Activated gamma-delta T cell (primary cell): ENCODE measurements around the gene PCYT2.

Source experiments
- DNase-seq: peaks from one replicate; lab custom pipeline; 2025; lab: John Stamatoyannopoulos, UW

Gene PCYT2

GRCh38 chr17:81914103-81914850 lies 3.1 kb upstream of the PCYT2 start:
- DNase-seq: no peak

- no peak for DNase-seq
Measured at GRCh38 chr17:81913394-81914102, 2.3 kb upstream of the PCYT2 start.

- DNase-seq: no peak
Measured at GRCh38 chr17:81912441-81913309, 1.5 kb upstream of the PCYT2 start.

- no peak for DNase-seq
Measured at GRCh38 chr17:81911969-81912368, 770 bp upstream of the PCYT2 start.

- DNase-seq: no peak
Measured at GRCh38 chr17:81910840-81911276, 341 bp downstream of the PCYT2 start.

- DNase-seq: no peak
Measured at GRCh38 chr17:81909966-81910839, 996 bp downstream of the PCYT2 start.

GRCh38 chr17:81909231-81909630 lies 2.0 kb downstream of the PCYT2 start:
- no peak for DNase-seq

GRCh38 chr17:81908793-81909192 lies 2.4 kb downstream of the PCYT2 start:
- no peak for DNase-seq

GRCh38 chr17:81907219-81908145 lies 3.7 kb downstream of the PCYT2 start:
- DNase-seq: no peak

- DNase-seq: no peak
Measured at GRCh38 chr17:81906476-81907218, 4.6 kb downstream of the PCYT2 start.

GRCh38 chr17:81905993-81906392 lies 5.2 kb downstream of the PCYT2 start:
- no peak for DNase-seq

- no peak for DNase-seq
Measured at GRCh38 chr17:81905424-81905875, 5.7 kb downstream of the PCYT2 start.

- no peak for DNase-seq
Measured at GRCh38 chr17:81904600-81905423, 6.4 kb downstream of the PCYT2 start.

GRCh38 chr17:81903896-81904599 lies 7.2 kb downstream of the PCYT2 start:
- DNase-seq: no peak

- no peak for DNase-seq
Measured at GRCh38 chr17:81903415-81903831, 7.8 kb downstream of the PCYT2 start.

- no peak for DNase-seq
Measured at GRCh38 chr17:81902653-81903414, 8.4 kb downstream of the PCYT2 start.

GRCh38 chr17:81902023-81902652 lies 9.1 kb downstream of the PCYT2 start, which contains the start of gene NPB:
Gene NPB (plus strand): TSS chr17:81902238. CDS start chr17:81902278, 40 bp downstream.
- no peak for DNase-seq
